Aorta (tissue), 5 donors: ENCODE data around the gene ZNF670. TPM values are rescaled to one million over a fixed set of nuclear protein-coding genes. Genes with fewer than 3 reads are reported as not detected.
A peak's percentile ranks its signal among the peaks of the same experiment; 100 is the strongest.

Experiments used
- ATAC-seq: fragments of 200-7000 bp; cut with Tn5 transposase; one replicate; pipeline ENCODE4 v1.9.1; 2022; ENCODE audit warnings: moderate library complexity; ENCODE audit not compliant: low FRiP score
- DNase-seq, 2 donors: peaks; one replicate each; pipeline ENCODE4 v3.0.0-alpha.2; 2020
- H3K27ac ChIP-seq, 2 donors: one replicate each; pipeline ENCODE4 v1.5.1; 2013; ENCODE audit warnings: low read length in 2 of 2, mild to moderate bottlenecking in 2 of 2, moderate library complexity in 2 of 2, control low read depth in 1 of 2, inconsistent platforms in 1 of 2, low read depth in 1 of 2
- H3K27me3 ChIP-seq, 2 donors: one replicate each; pipeline ENCODE4 v1.6.1; 2013; ENCODE audit warnings: control low read depth in 1 of 2, low read length in 1 of 2, mild to moderate bottlenecking in 1 of 2, moderate library complexity in 1 of 2; ENCODE audit not compliant: insufficient read depth in 2 of 2, control insufficient read depth in 1 of 2
- H3K36me3 ChIP-seq, 2 donors: one replicate each; pipeline ENCODE4 v1.6.1; 2013; ENCODE audit warnings: control low read depth in 1 of 2, low read length in 1 of 2, mild to moderate bottlenecking in 1 of 2; ENCODE audit not compliant: insufficient read depth in 2 of 2, control insufficient read depth in 1 of 2
- H3K4me1 ChIP-seq, 2 donors: one replicate each; pipeline ENCODE4 v1.6.1; 2013; ENCODE audit warnings: low read length in 2 of 2, control low read depth in 1 of 2, mild to moderate bottlenecking in 1 of 2, moderate library complexity in 1 of 2; ENCODE audit not compliant: insufficient read depth in 2 of 2, control insufficient read depth in 1 of 2
- H3K4me3 ChIP-seq, 2 donors: one replicate each; pipeline ENCODE4 v1.5.1; 2013; ENCODE audit warnings: low read length in 2 of 2, control low read depth in 1 of 2, mild to moderate bottlenecking in 1 of 2
- H3K9me3 ChIP-seq: one replicate; pipeline ENCODE4 v1.6.1; 2013; ENCODE audit warnings: mild to moderate bottlenecking, low read length; ENCODE audit not compliant: control insufficient read depth
- WGBS, 2 donors: extraction: QIAGEN DNeasy Blood & Tissue Kit; methylation state at CpG; one replicate each; pipeline ENCODE4 v1.1.7; 2013; 5-methylcytosine and 5-hydroxymethylcytosine counted together
- intact Hi-C, 2 donors: fragments of 100-400 bp; cut with DNase I; formaldehyde crosslinking; loops; one replicate each; pipeline versions ENCODE4 v1.14.2 to v1.15.0; 2022
- polyA plus RNA-seq, 2 donors: library from polyadenylated mRNA; stranded (reverse); fragments of 200-250 nt; gene quantifications; one replicate each; pipeline ENCODE4 v1.2.3, GENCODE V29; 2013
- total RNA-seq, 2 donors: library from RNA; stranded (reverse); fragmentation: NEBNext Ultra II Directional; extraction: Animal tissue kit (Norgen Biotek cat#: 25700); gene quantifications; one replicate each; pipeline ENCODE4 v1.2.1, GENCODE V29; 2021
- donor health status: healthy with polysubstance abuse.
- donor health status: Bipolar disorder and iron deficiency.
- donor health status: DM: no; HTN: no; CAD: no.
- donor health status: DM: no; HTN: no; CAD: no.
- donor health status: DM: yes; HTN: yes; CAD: no.

Gene ZNF670
- total and polyA plus RNA-seq, 4 donors = 0.88 to 4.1 (median 1.9) TPM

GRCh38 chr1:247096544-247096943, 17.9 kb upstream of the ZNF670 start:
- Histone ChIP-seq H3K36me3 (peaks cover 11% of the 10 kb centered on the region in 2 donors), H3K4me1 (no peaks in the 10 kb centered on the region), H3K4me3 (no peak overlapping the region), H3K27ac (no peak overlapping the region), H3K9me3 (peaks cover 12% of the 10 kb centered on the region), H3K27me3 (no peaks in the 10 kb centered on the region)
- ATAC-seq (no peak), DNase-seq (no peak)
- intact Hi-C loops = no loop called here
- 83 to 86% methylated on average over 5 of the region's 5 CpGs for WGBS, 2 donors

GRCh38 chr1:247096112-247096511, 17.5 kb upstream of the ZNF670 start:
- DNase-seq = no peak
- peaks cover 8 to 11% of the 10 kb centered on the region in 2 donors for H3K36me3 ChIP-seq
- peaks cover 12% of the 10 kb centered on the region for H3K9me3 ChIP-seq

GRCh38 chr1:247090455-247090854, 11.8 kb upstream of the ZNF670 start:
- Histone ChIP-seq H3K4me1 (no peaks in the 10 kb centered on the region), H3K36me3 (no peaks in the 10 kb centered on the region), H3K4me3 (no peak overlapping the region), H3K27me3 (no peaks in the 10 kb centered on the region), H3K9me3 (peaks cover 2% of the 10 kb centered on the region), H3K27ac (no peak overlapping the region)
- intact Hi-C loops = no loop called here
- ATAC-seq = no peak
- DNase-seq = no peak
- WGBS, 2 donors = 74 to 83% methylated on average over 14 of the region's 14 CpGs

More at GRCh38 chr1:247096112-247096511, 17.5 kb upstream of the ZNF670 start:
- Histone ChIP-seq H3K4me1 (no peaks in the 10 kb centered on the region), H3K4me3 (no peak overlapping the region), H3K27ac (no peak overlapping the region), H3K27me3 (no peaks in the 10 kb centered on the region)
- no peak for ATAC-seq
- 92 to 95% methylated on average over 3 of the region's 3 CpGs for WGBS, 2 donors
- intact Hi-C loops = no loop called here

- H3K9me3 ChIP-seq = peaks cover 2% of the 10 kb centered on the region
- H3K4me3 ChIP-seq = no peak overlapping the region
- no peaks in the 10 kb centered on the region for H3K27me3 ChIP-seq
- H3K27ac ChIP-seq = no peak overlapping the region
- H3K4me1 ChIP-seq = no peaks in the 10 kb centered on the region
- intact Hi-C loops = no loop called here
- WGBS, 2 donors = 52 to 66% methylated on average over 17 of the region's 17 CpGs
- DNase-seq = no peak
- no peak for ATAC-seq
- H3K36me3 ChIP-seq = no peaks in the 10 kb centered on the region
Observed at GRCh38 chr1:247089616-247090375, 11.2 kb upstream of the ZNF670 start.

- ATAC-seq (no peak), DNase-seq (no peak)
- Histone ChIP-seq H3K4me1 (no peaks in the 10 kb centered on the region), H3K9me3 (peaks cover under 1% of the 10 kb centered on the region), H3K27me3 (no peaks in the 10 kb centered on the region), H3K4me3 (no peak overlapping the region), H3K27ac (no peak overlapping the region), H3K36me3 (no peaks in the 10 kb centered on the region)
- intact Hi-C loops = no loop called here
- WGBS, 2 donors = 87% methylated on average over 4 of the region's 4 CpGs
Observed at GRCh38 chr1:247088967-247089366, 10.4 kb upstream of the ZNF670 start.

- 44 to 74% methylated on average over 1 of the region's 1 CpG for WGBS, 2 donors
- intact Hi-C loops = no loop called here
- peak; percentile 9 for ATAC-seq
Observed at GRCh38 chr1:247087256-247087655, 8.6 kb upstream of the ZNF670 start.

GRCh38 chr1:247085310-247085709, 6.7 kb upstream of the ZNF670 start:
- Histone ChIP-seq H3K27ac (no peak overlapping the region), H3K36me3 (no peaks in the 10 kb centered on the region), H3K4me1 (no peaks in the 10 kb centered on the region), H3K4me3 (no peak overlapping the region), H3K9me3 (no peaks in the 10 kb centered on the region), H3K27me3 (no peaks in the 10 kb centered on the region)
- no peak for DNase-seq
- no peak for ATAC-seq
- WGBS, 2 donors = 88 to 90% methylated on average over 8 of the region's 8 CpGs
- intact Hi-C loops = no loop called here

More at GRCh38 chr1:247087256-247087655, 8.6 kb upstream of the ZNF670 start:
- H3K27me3 ChIP-seq = no peaks in the 10 kb centered on the region
- no peaks in the 10 kb centered on the region for H3K4me1 ChIP-seq
- no peaks in the 10 kb centered on the region for H3K9me3 ChIP-seq
- DNase-seq = no peak
- H3K36me3 ChIP-seq = no peaks in the 10 kb centered on the region
- no peak overlapping the region for H3K4me3 ChIP-seq
- H3K27ac ChIP-seq = no peak overlapping the region

GRCh38 chr1:247084771-247085170, 6.2 kb upstream of the ZNF670 start:
- 91 to 93% methylated on average over 8 of the region's 8 CpGs for WGBS, 2 donors
- no peak for ATAC-seq

More at GRCh38 chr1:247084771-247085170, 6.2 kb upstream of the ZNF670 start:
- no peaks in the 10 kb centered on the region for H3K27me3 ChIP-seq
- no peaks in the 10 kb centered on the region for H3K4me1 ChIP-seq
- H3K4me3 ChIP-seq = no peak overlapping the region
- no peak for DNase-seq
- intact Hi-C loops = no loop called here
- no peak overlapping the region for H3K27ac ChIP-seq
- no peaks in the 10 kb centered on the region for H3K36me3 ChIP-seq
- H3K9me3 ChIP-seq = no peaks in the 10 kb centered on the region
